ENCODE results near the gene ARRDC5. TPM values are rescaled to one million over a fixed set of nuclear protein-coding genes. Genes with fewer than 3 reads are reported as not detected.

The ARRDC5 gene
- total and polyA plus RNA-seq, 2 of the 13 experiments (the other 11 are each of a cell fraction or from before 2014, with no cell fraction given), result not detected

GRCh38 chr19:4867534-4868285, 35.0 kb downstream of the ARRDC5 start, which contains the start of gene PLIN3 (continued):
- TF ChIP-seq ARID4A (CRISPR knock-in tag; IDR thresholded peaks at IDR 0.05; ENCODE audit: borderline replicate concordance) (peak; percentile 81; the same call in 1 of the 2 replicates), ZNF660 (CRISPR knock-in tag; IDR thresholded peaks at IDR 0.05; ENCODE audit: borderline replicate concordance, low read depth) (no peak), KDM1A (CRISPR knock-in tag; IDR thresholded peaks at IDR 0.05) (peak; percentile 98), SMAD1 (CRISPR knock-in tag; IDR thresholded peaks at IDR 0.05; ENCODE audit: borderline replicate concordance, low read depth) (no peak), ZBTB25 (CRISPR knock-in tag; IDR thresholded peaks at IDR 0.05) (peak; percentile 31; the same call in 1 of the 2 replicates), MAFK (conservative IDR thresholded peaks at IDR 0.05 in 1 of 2, IDR thresholded peaks at IDR 0.05 in 1 of 2; ENCODE audit: low read length in 2 of 2) (no peak), NCOA1 (CRISPR knock-in tag; IDR thresholded peaks at IDR 0.05) (no peak), ARHGAP35 (CRISPR knock-in tag; IDR thresholded peaks at IDR 0.05; ENCODE audit: borderline replicate concordance) (no peak), HNF4G (IDR thresholded peaks at IDR 0.05; ENCODE audit: borderline replicate concordance, low read depth, low read length) (no peak), HNF4G (CRISPR knock-in tag; IDR thresholded peaks at IDR 0.05; ENCODE audit: borderline replicate concordance, low read depth) (peak; percentile 58; the same call in 1 of the 2 replicates), ZFP36L2 (CRISPR knock-in tag; IDR thresholded peaks at IDR 0.05) (no peak), ZNF543 (CRISPR knock-in tag; IDR thresholded peaks at IDR 0.05) (no peak), ZNF282 (IDR thresholded peaks at IDR 0.05; ENCODE audit: partially characterized antibody) (no peak), BCL6 (CRISPR knock-in tag; IDR thresholded peaks at IDR 0.05) (no peak), PATZ1 (CRISPR knock-in tag; IDR thresholded peaks at IDR 0.05) (peak; percentile 82), TCF7L2 (IDR thresholded peaks at IDR 0.05; ENCODE audit: low read depth, low read length) (no peak), ZBTB49 (CRISPR knock-in tag; IDR thresholded peaks at IDR 0.05; ENCODE audit: borderline replicate concordance) (no peak)
